Measurements from ENCODE around the gene GOLGA8O. TPM values are rescaled to one million over a fixed set of nuclear protein-coding genes. Genes with fewer than 3 reads are reported as not detected.
"Not testable (repeated sequence)": the region's sequence is repeated elsewhere in the genome, so short reads cannot be mapped to it uniquely, and the experiment has no call there.

GOLGA8O gene, protein sequence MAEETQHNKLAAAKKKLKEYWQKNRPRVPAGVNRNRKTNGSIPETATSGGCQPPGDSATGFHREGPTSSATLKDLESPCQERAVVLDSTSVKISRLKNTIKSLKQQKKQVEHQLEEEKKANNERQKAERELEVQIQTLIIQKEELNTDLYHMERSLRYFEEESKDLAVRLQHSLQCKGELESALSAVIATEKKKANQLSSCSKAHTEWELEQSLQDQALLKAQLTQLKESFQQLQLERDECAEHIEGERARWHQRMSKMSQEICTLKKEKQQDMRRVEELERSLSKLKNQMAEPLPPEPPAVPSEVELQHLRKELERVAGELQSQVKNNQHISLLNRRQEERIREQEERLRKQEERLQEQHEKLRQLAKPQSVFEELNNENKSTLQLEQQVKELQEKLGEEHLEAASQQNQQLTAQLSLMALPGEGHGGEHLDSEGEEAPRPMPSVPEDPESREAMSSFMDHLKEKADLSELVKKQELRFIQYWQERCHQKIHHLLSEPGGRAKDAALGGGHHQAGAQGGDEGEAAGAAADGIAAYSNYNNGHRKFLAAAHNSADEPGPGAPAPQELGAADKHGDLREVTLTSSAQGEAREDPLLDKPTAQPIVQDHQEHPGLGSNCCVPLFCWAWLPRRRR
- polyA plus RNA-seq (2012; ENCODE audit: insufficient read length, low read depth) = not detected

DNA sequence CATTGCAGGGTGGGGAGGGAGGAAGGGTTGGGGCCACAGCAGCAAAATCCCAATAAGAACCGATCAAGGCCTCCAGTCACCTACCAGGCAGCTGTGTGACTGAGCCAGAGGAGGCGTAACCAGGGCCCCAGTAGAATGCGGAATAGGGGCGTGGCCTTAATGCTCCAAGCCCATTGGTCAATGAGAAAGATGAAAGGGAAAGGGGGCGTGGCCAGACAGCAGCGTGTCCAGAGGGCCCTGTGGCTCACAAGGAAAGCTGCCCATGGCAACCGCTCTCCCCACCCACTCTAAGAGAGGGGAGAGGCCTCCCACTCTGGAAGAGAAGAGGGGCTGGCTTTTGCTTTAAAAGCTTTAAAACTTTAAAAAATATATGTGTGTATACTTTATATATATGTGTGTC lies at the start of gene GOLGA8O:
Gene GOLGA8O (minus strand): TSS at position 101 of the 400 bp plus-strand sequence. CDS start 98 bp downstream, at position 3.
- TF ChIP-seq, protein P1, sequence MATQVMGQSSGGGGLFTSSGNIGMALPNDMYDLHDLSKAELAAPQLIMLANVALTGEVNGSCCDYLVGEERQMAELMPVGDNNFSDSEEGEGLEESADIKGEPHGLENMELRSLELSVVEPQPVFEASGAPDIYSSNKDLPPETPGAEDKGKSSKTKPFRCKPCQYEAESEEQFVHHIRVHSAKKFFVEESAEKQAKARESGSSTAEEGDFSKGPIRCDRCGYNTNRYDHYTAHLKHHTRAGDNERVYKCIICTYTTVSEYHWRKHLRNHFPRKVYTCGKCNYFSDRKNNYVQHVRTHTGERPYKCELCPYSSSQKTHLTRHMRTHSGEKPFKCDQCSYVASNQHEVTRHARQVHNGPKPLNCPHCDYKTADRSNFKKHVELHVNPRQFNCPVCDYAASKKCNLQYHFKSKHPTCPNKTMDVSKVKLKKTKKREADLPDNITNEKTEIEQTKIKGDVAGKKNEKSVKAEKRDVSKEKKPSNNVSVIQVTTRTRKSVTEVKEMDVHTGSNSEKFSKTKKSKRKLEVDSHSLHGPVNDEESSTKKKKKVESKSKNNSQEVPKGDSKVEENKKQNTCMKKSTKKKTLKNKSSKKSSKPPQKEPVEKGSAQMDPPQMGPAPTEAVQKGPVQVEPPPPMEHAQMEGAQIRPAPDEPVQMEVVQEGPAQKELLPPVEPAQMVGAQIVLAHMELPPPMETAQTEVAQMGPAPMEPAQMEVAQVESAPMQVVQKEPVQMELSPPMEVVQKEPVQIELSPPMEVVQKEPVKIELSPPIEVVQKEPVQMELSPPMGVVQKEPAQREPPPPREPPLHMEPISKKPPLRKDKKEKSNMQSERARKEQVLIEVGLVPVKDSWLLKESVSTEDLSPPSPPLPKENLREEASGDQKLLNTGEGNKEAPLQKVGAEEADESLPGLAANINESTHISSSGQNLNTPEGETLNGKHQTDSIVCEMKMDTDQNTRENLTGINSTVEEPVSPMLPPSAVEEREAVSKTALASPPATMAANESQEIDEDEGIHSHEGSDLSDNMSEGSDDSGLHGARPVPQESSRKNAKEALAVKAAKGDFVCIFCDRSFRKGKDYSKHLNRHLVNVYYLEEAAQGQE (IDR thresholded peaks at IDR 0.05; ENCODE audit: insufficient read depth in 1 of 2, low read depth in 2 of 2, low read length in 2 of 2) = not testable (repeated sequence)
- not testable (repeated sequence) for TF ChIP-seq FOXP2 (optimal IDR thresholded peaks at IDR 0.05; ENCODE audit: borderline replicate concordance, extremely low read depth, extremely low read length, insufficient read depth); SIN3A (IDR thresholded peaks at IDR 0.05; ENCODE audit: borderline replicate concordance, insufficient read depth, low read length)

DNA sequence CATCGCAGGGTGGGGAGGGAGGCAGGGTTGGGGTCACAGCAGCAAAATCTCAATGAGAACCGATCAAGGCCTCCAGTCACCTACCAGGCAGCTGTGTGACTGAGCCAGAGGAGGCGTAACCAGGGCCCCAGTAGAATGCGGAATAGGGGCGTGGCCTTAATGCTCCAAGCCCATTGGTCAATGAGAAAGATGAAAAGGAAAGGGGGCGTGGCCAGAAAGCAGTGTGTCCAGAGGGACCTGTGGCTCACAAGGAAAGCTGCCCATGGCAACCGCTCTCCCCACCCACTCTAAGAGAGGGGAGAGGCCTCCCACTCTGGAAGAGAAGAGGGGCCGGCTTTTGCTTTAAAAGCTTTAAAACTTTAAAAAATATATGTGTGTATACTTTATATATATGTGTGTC lies 52.2 kb downstream of the GOLGA8O start, which contains the start of gene GOLGA8K:
Gene GOLGA8K (minus strand): TSS at position 101 of the 400 bp plus-strand sequence. CDS start 98 bp downstream, at position 3.
- TF ChIP-seq, protein P1 (IDR thresholded peaks at IDR 0.05; ENCODE audit: insufficient read depth in 1 of 2, low read depth in 2 of 2, low read length in 2 of 2) = not testable (repeated sequence)
- TF ChIP-seq TAF1, SIN3A (IDR thresholded peaks at IDR 0.05; ENCODE audit: borderline replicate concordance, insufficient read depth, low read length): not testable (repeated sequence)
